IPS-15b (cell line): ENCODE measurements around the gene TUBA1A.
"Not testable (repeated sequence)": the region's sequence is repeated elsewhere in the genome, so short reads cannot be mapped to it uniquely, and the experiment has no call there.

Experiments
- H3K27me3 ChIP-seq: one replicate; pipeline ENCODE4 v1.6.1; 2013; ENCODE audit warnings: low read length; ENCODE audit not compliant: control insufficient read depth, insufficient read depth
- H3K36me3 ChIP-seq: one replicate; pipeline ENCODE4 v1.6.1; 2013; ENCODE audit warnings: low read length; ENCODE audit not compliant: control insufficient read depth, insufficient read depth
- H3K4me1 ChIP-seq: one replicate; pipeline ENCODE4 v1.6.1; 2013; ENCODE audit warnings: mild to moderate bottlenecking, low read length; ENCODE audit not compliant: control insufficient read depth, insufficient read depth
- H3K4me3 ChIP-seq: one replicate; pipeline ENCODE4 v1.5.1; 2013; ENCODE audit warnings: low read depth, low read length
- H3K9ac ChIP-seq: one replicate; pipeline ENCODE4 v1.6.1; 2013; ENCODE audit warnings: low read depth, mild to moderate bottlenecking, low read length
- H3K9me3 ChIP-seq: one replicate; pipeline ENCODE4 v1.6.1; 2013; ENCODE audit warnings: mild to moderate bottlenecking, low read length; ENCODE audit not compliant: control insufficient read depth, insufficient read depth

The TUBA1A gene

DNA sequence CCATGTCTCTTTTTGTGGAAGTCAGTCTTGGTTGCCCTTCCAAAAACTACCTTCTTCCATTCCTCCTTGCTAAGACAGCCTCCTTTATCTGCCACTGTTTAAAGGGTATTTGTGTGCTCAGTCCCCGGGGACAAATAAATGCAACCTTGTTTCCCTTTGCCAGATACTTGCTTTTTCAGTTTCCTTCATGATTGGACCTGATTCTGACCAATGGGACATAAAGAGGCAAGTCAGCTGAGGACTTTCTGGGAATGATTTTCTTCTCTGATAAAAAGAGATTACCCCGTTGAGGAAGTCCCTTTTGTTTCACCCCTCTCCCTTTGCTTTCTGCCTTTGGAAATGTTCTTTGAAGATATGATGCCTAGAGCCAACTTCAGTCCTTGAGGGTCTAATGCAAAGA, 50.3 kb downstream of the TUBA1A start:
- Histone ChIP-seq H3K9me3 (no peaks in the 10 kb centered on the region), H3K4me3 (no peak overlapping the region), H3K4me1 (no peaks in the 10 kb centered on the region), H3K9ac (no peak overlapping the region), H3K27me3 (no peaks in the 10 kb centered on the region), H3K36me3 (no peaks in the 10 kb centered on the region)

DNA sequence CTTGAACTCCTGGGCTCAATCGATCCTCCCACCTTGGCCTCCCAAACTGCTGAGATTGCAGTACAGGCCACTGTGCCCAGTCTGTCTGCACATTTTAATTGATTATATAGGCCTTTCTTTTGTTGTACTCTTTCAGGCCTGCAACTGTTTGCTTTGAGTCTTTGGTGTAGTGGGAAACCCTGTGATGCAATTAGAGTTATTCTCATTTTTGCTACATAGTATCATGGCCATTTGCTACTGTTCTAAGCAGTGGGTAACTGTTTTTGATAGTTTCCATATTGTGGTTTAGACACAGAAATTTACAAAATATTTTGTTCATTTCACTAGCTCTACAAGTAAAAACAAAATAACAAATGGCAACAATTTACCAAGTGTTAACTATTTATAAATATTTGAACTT, 51.4 kb downstream of the TUBA1A start:
- H3K27me3 ChIP-seq, result no peaks in the 10 kb centered on the region
- no peak overlapping the region for H3K4me3 ChIP-seq
- H3K36me3 ChIP-seq, result no peaks in the 10 kb centered on the region
- no peaks in the 10 kb centered on the region for H3K4me1 ChIP-seq
- no peaks in the 10 kb centered on the region for H3K9me3 ChIP-seq
- no peak overlapping the region for H3K9ac ChIP-seq

DNA sequence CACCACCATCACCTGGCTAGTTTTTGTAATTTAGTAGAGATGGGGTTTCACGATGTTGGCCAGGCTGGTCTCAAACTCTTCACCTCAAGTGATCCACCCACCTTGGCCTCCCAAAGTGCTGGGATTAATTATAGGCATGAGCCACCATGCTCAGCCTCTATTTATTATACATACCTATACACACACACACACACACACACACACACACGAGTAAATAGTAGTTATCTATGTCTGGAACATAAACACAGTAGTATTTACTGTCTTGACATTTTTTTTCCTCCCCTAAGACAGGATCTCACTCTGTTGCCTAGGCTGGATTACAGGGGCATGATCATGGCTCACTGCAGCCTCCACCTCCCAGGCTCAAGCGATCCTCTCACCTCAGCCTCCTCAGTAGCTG, 51.9 kb downstream of the TUBA1A start:
- not testable (repeated sequence) for H3K9me3 ChIP-seq, H3K4me1 ChIP-seq, H3K36me3 ChIP-seq, H3K27me3 ChIP-seq, H3K9ac ChIP-seq, H3K4me3 ChIP-seq
